Fibroblast of lung (primary cell): ENCODE data around the gene UTS2B.

Experiments
- CTCF ChIP-seq, 2 donors: IDR thresholded peaks in 1 of 2; conservative IDR thresholded peaks in 1 of 2; 1 replicate in 1 of 2; 2 replicates in 1 of 2; pipeline ENCODE4 v1.5.1; 2011 to 2012; ENCODE audit warnings: low read length in 2 of 2, control low read depth in 1 of 2, inconsistent platforms in 1 of 2, low read depth in 1 of 2, mild to moderate bottlenecking in 1 of 2
- EZH2 ChIP-seq: IDR thresholded peaks from 2 replicates; pipeline ENCODE4 v1.5.1; 2012; ENCODE audit warnings: low read length, control low read depth, mild to moderate bottlenecking; ENCODE audit errors: missing control alignments

DNA sequence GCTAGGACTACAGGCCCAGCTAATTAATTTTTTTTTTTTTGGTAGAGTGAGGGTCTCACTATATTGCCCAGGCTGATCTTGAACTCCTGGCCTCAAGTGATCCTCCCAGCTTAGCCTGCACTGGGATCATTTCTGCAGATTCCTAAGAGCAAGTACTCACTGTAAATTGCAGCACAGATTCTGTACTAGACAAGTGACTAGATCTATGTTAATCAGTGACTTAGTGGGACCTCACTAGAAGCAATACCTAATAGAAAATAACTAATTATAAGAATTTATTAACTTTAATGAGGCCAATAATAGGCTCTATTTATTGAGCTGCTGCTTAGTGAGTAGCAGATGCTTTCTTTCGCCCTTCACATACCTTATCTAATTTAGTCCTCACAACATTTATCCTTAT is 10.6 kb upstream of the UTS2B start:
- no peak for TF ChIP-seq CTCF (conservative IDR thresholded peaks at IDR 0.05 in 1 of 2, IDR thresholded peaks at IDR 0.05 in 1 of 2; ENCODE audit: low read depth in 1 of 2, low read length in 2 of 2)
- TF ChIP-seq EZH2 = no peak
